Activated naive CD8-positive, alpha-beta T cell (primary cell): ENCODE measurements around the gene KCNH1.

Experiments used
- H3K27ac Mint-ChIP-seq: one replicate; pipeline ENCODE4 v1.8.0; 2021; ENCODE audit warnings: mixed read lengths
- H3K27me3 Mint-ChIP-seq: one replicate; pipeline ENCODE4 v1.8.0; 2021; ENCODE audit warnings: mixed read lengths
- H3K36me3 Mint-ChIP-seq: one replicate; pipeline ENCODE4 v1.8.0; 2021; ENCODE audit warnings: mixed read lengths
- H3K4me1 Mint-ChIP-seq: one replicate; pipeline ENCODE4 v1.8.0; 2021; ENCODE audit warnings: low read depth, mixed read lengths
- H3K4me3 Mint-ChIP-seq: one replicate; pipeline ENCODE4 v1.8.0; 2021; ENCODE audit warnings: mild to moderate bottlenecking, mixed read lengths
- H3K9me3 Mint-ChIP-seq: one replicate; pipeline ENCODE4 v1.8.0; 2021; ENCODE audit warnings: low read depth, mixed read lengths

The KCNH1 gene

DNA sequence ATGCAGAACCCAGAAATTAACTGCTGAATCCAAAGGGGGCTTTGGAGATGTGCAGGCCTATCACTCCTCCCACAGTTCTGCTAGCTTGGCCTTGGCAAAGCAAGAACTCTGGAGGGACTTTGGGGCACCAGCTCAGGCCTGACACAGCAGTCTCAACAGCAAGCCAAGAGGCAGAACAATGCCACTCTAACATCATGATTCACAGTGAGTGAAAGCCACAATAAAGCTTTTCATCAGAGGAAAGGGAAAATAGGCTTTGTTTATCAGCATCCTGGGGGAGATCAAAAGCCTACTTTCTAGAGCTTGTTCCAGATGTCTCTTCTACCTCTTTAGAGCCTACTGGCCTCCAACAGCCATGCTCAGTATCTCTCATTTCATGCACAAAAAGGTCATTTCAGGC is 283.4 kb downstream of the KCNH1 start:
- H3K4me3 Mint-ChIP-seq = no peak overlapping the region
- no peak overlapping the region for H3K27ac Mint-ChIP-seq
- no peaks in the 10 kb centered on the region for H3K27me3 Mint-ChIP-seq
- H3K36me3 Mint-ChIP-seq = no peaks in the 10 kb centered on the region
- no peaks in the 10 kb centered on the region for H3K9me3 Mint-ChIP-seq
- no peaks in the 10 kb centered on the region for H3K4me1 Mint-ChIP-seq

GRCh38 chr1:210848474-210848873 is 285.5 kb downstream of the KCNH1 start:
- H3K36me3 Mint-ChIP-seq = no peaks in the 10 kb centered on the region
- H3K4me1 Mint-ChIP-seq = no peaks in the 10 kb centered on the region
- H3K27ac Mint-ChIP-seq = no peak overlapping the region
- H3K27me3 Mint-ChIP-seq = no peaks in the 10 kb centered on the region
- no peaks in the 10 kb centered on the region for H3K9me3 Mint-ChIP-seq
- no peak overlapping the region for H3K4me3 Mint-ChIP-seq

DNA sequence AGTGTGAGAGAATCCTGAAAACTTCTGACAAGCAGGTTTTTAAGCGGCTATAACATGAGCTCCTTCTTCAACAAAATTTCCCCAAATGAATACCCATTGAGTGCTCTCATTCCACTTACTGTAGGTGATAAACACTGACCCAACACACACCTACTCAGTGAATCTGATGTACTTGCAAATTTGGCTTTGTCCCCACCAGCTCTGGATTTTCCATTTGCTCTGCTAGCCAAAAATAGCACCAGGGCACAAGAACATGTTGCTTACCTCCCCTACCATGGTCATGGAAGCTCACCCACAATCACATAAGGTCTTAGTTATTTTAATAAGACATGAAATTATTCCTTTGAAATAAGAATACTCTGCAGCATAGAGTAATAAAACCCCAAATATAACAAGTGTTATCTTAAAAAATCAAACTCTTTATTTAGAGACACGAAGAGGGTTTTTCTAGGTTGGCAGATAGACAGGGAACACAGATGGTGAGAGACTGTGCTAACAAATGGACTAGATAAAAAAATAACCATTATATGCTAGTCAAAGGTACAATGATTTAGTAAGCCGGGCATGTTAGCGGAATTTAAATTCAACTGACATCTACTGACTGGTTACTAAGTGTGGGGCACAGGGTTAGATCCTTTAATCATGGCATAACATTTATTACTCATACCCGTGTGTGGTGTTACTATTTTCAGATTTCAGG is 291.9 kb downstream of the KCNH1 start:
- H3K27me3 Mint-ChIP-seq = peaks cover 5% of the 10 kb centered on the region
- H3K27ac Mint-ChIP-seq = no peak overlapping the region
- H3K4me1 Mint-ChIP-seq = no peaks in the 10 kb centered on the region
- H3K36me3 Mint-ChIP-seq = no peaks in the 10 kb centered on the region
- no peak overlapping the region for H3K4me3 Mint-ChIP-seq
- no peaks in the 10 kb centered on the region for H3K9me3 Mint-ChIP-seq

- Mint-ChIP-seq H3K9me3 (no peaks in the 10 kb centered on the region), H3K27me3 (peaks cover 5% of the 10 kb centered on the region), H3K4me3 (no peak overlapping the region)
Observed at GRCh38 chr1:210830034-210831028, 303.6 kb downstream of the KCNH1 start.

DNA sequence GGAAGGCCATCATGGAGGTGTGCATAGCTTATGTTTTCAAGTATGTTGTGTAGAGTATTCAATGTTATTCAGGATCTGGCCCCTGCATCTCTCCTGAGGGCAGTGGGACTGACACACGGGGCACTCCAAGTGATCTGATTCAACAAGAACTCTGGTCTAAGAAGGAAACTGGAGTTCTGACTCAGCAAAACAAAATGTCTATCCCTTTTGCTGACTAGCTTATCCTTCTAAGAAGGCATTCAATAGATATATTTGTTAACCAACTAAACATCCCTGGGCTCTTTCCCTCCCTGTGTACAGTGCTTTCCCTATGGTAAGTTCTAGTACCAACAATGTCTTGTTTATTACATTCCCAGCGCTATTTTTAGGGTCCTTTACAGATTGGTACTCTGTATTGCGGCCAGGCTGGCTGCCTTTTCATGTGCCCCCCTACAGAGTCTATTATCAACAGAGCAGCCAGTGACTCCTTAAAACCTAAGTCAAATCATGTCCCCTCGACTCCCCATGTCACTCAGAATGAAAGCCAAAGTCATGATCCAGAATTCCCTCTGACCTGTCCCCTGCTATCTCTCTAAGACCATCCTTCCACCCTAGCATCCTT is 304.9 kb downstream of the KCNH1 start:
- H3K4me1 Mint-ChIP-seq = no peaks in the 10 kb centered on the region
- H3K4me3 Mint-ChIP-seq = no peak overlapping the region
- H3K9me3 Mint-ChIP-seq = no peaks in the 10 kb centered on the region
- peaks cover 5% of the 10 kb centered on the region for H3K27me3 Mint-ChIP-seq
- no peak overlapping the region for H3K27ac Mint-ChIP-seq
- no peaks in the 10 kb centered on the region for H3K36me3 Mint-ChIP-seq

More at GRCh38 chr1:210830034-210831028, 303.6 kb downstream of the KCNH1 start:
- Mint-ChIP-seq H3K4me1 (no peaks in the 10 kb centered on the region), H3K27ac (no peak overlapping the region), H3K36me3 (no peaks in the 10 kb centered on the region)

- peaks cover 5% of the 10 kb centered on the region for H3K27me3 Mint-ChIP-seq
- no peaks in the 10 kb centered on the region for H3K36me3 Mint-ChIP-seq
- no peak overlapping the region for H3K4me3 Mint-ChIP-seq
- no peaks in the 10 kb centered on the region for H3K9me3 Mint-ChIP-seq
- no peak overlapping the region for H3K27ac Mint-ChIP-seq
- no peaks in the 10 kb centered on the region for H3K4me1 Mint-ChIP-seq
Observed at GRCh38 chr1:210827481-210827880, 306.5 kb downstream of the KCNH1 start.

DNA sequence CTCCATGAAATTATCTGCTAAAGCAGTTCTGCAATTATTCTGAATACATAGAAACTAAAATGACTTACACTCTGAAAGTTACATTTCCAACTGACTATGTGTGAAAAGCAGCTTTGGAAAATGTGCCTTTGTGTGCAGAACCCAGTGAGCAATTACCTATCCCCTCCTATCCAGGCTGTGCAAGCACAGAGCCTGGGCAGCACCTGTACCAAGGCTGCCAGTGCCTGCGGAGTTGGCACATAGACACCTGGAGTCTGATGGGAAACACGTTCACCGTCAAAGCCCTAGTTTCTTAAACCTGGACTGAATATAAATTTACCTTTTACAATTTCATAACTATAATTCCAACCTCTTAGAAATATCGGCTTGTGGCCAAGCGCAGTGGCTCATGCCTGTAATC is 307.3 kb downstream of the KCNH1 start:
- Mint-ChIP-seq H3K27me3 (peaks cover 5% of the 10 kb centered on the region), H3K9me3 (no peaks in the 10 kb centered on the region), H3K4me3 (no peak overlapping the region), H3K27ac (no peak overlapping the region), H3K36me3 (no peaks in the 10 kb centered on the region), H3K4me1 (no peaks in the 10 kb centered on the region)

DNA sequence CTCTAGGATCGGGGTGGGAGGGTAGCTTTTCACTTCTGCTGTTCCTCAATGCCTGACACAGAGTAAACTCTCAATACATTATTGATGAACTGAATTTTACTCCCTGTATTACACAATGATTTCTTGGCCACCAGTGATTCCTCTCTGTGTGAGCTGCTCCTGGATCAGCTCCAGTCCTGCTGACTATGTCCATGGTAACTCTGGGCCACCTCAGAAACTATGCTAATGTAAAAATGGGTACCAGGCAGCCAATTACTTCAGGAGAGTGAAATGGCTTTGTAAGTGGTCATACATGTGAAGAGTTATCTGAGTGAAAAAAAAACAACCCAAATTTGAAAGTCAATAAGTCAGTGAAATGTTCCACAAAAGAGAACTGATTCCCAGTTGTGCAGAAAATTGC is 311.0 kb downstream of the KCNH1 start:
- Mint-ChIP-seq H3K36me3 (no peaks in the 10 kb centered on the region), H3K27me3 (peaks cover 8% of the 10 kb centered on the region), H3K4me3 (no peak overlapping the region), H3K27ac (no peak overlapping the region), H3K4me1 (no peaks in the 10 kb centered on the region), H3K9me3 (no peaks in the 10 kb centered on the region)

- H3K4me1 Mint-ChIP-seq = no peaks in the 10 kb centered on the region
- no peak overlapping the region for H3K4me3 Mint-ChIP-seq
- H3K36me3 Mint-ChIP-seq = no peaks in the 10 kb centered on the region
- H3K9me3 Mint-ChIP-seq = no peaks in the 10 kb centered on the region
- H3K27me3 Mint-ChIP-seq = peaks cover 8% of the 10 kb centered on the region
- H3K27ac Mint-ChIP-seq = no peak overlapping the region
Observed at GRCh38 chr1:210822241-210822640, 311.7 kb downstream of the KCNH1 start.

GRCh38 chr1:210821615-210822014 is 312.3 kb downstream of the KCNH1 start:
- Mint-ChIP-seq H3K4me3 (no peak overlapping the region), H3K27me3 (peaks cover 8% of the 10 kb centered on the region), H3K9me3 (no peaks in the 10 kb centered on the region), H3K36me3 (no peaks in the 10 kb centered on the region), H3K27ac (no peak overlapping the region), H3K4me1 (no peaks in the 10 kb centered on the region)

- Mint-ChIP-seq H3K4me3 (no peak overlapping the region), H3K4me1 (no peaks in the 10 kb centered on the region), H3K27me3 (peaks cover 6% of the 10 kb centered on the region), H3K36me3 (no peaks in the 10 kb centered on the region), H3K27ac (no peak overlapping the region), H3K9me3 (no peaks in the 10 kb centered on the region)
Observed at GRCh38 chr1:210819266-210819665, 314.7 kb downstream of the KCNH1 start.

GRCh38 chr1:210817385-210818275 is 316.3 kb downstream of the KCNH1 start:
- Mint-ChIP-seq H3K36me3 (no peaks in the 10 kb centered on the region), H3K9me3 (no peaks in the 10 kb centered on the region), H3K27ac (no peak overlapping the region), H3K27me3 (peaks cover 10% of the 10 kb centered on the region), H3K4me3 (no peak overlapping the region), H3K4me1 (no peaks in the 10 kb centered on the region)

DNA sequence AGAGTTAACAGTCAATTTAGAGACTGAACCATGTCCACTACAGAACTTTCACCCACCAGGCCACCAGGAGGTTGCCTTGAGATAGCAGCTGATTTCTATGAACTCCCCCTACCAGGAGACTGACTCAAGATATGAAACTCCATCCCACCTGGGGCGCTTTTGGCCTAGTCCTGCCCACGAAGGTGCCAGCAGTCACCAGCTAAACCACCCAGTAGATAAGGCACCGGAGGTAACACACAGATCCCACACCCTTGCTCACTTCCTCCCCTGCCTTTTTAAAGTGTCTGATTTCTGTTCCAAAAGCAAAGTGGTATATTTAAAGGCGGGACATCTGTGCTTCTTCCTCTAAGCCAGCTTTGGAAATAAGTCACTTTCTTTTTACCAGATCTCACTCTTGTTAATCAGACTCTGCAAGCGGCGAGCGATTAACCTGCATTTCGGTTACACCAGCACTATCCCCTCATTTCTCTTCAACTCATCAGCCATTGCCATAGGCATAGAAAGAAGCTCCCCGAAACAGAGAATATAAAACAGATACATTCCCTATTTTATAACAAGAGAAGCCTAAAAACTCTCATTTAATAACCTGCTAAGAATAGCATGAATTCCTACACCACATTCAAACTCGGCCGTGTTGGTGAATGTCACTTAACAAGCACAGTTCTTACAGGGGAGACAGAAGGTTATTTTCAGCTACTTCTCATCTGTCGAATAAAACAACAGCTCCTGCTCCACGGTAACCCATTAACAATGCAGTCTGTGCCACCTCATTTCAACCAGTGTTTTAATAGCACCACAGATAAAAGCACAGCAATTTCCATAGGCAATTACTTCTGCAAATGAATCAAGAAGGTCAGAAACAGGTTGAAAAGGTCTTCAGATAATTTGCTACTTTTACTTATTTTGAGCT is 318.1 kb downstream of the KCNH1 start:
- Mint-ChIP-seq H3K9me3 (no peaks in the 10 kb centered on the region), H3K4me1 (no peaks in the 10 kb centered on the region), H3K36me3 (no peaks in the 10 kb centered on the region), H3K27me3 (peaks cover 8% of the 10 kb centered on the region), H3K27ac (no peak overlapping the region), H3K4me3 (no peak overlapping the region)
